CD4-positive, alpha-beta T cell treated with Interleukin-15 for 1 hour (primary cell): ENCODE measurements around the gene TEDC1.

Experiments
- DNase-seq: peaks from one replicate; pipeline ENCODE4 v3.0.0-alpha.2; 2020

The TEDC1 gene

GRCh38 chr14:105527381-105527825, 36.4 kb downstream of the TEDC1 start:
- no peak for DNase-seq

- DNase-seq, result peak; percentile 76
Observed at GRCh38 chr14:105527826-105528585, 37.0 kb downstream of the TEDC1 start.

- no peak for DNase-seq
Observed at GRCh38 chr14:105528586-105529318, 37.7 kb downstream of the TEDC1 start.

DNA sequence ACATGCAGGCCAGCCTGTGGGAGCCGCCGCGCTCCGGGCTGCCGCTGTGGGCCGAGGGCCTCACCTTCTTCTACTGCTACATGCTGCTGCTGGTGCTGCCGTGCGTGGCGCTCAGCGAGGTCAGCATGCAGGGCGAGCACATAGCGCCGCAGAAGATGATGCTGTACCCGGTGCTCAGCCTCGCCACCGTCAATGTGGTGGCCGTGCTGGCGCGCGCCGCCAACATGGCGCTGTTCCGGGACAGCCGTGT, 38.2 kb downstream of the TEDC1 start:
- no peak for DNase-seq

DNA sequence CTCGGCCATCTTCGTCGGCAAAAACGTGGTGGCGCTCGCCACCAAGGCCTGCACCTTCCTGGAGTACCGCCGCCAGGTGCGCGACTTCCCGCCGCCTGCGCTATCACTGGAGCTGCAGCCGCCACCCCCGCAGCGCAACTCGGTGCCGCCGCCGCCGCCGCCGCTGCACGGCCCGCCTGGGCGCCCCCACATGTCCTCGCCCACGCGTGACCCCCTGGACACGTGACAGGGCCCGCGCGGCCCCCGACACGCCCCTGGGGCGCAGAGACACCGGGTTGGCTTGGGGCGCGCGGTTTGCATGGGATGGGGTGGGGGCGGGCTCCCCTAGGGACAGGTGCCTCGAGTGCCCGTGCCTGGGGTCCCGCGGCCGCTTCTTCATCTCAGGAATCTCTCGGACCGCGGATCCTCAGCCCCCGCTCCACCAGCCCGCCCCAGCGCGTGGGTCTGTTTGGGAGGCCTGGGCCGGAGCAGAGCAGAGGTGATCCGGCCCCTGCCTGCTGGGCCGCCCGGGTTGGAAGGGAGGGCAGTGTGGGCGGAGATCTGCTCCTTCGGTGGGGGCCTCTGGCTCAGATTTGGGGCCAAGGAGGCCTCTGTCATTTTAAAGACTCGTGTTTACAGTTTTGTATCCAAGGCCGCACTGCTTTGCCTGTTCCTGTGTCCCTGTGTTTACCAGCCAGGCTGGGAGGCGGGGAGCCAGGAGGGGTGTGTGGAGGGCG, 38.7 kb downstream of the TEDC1 start:
- DNase-seq, result no peak

DNA sequence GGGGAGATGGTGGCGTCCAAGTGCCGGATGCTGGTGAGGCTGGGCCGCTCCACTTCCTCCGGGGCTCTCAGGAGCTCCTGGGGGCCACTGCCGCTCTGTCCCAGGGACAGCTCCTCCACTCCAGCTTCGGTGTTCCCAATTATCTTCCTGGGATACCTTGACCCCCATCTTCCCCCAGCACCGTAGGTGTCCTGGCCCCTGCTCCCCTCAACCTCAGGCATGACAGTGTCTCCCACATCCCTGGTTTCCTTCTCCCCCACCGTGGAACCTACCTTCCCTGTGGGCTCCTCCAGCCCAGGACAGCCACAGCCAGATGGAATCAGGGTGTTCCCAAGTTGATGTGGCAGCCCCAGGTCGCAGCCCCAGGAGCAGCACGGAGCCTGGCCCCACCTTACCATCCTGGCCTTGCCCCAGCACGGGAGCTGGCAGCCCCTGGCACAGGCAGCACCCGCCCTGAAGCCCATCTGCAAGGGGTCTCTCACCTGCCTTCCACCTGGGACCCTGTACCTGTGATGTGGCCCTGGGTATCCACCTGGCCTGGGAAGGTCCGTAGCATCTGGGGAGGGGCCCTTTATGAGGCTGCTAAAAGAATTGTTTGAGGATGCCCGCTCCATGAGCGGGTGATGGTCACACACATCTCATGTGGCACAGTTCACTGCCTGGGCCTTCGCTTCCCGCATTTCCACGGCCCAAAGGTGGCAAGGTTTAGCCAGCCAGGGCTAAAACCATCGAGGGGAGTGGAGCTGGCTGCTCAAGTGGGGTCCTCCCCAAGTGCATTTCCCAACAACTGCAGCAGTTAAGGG, 39.4 kb downstream of the TEDC1 start:
- DNase-seq, result no peak

DNA sequence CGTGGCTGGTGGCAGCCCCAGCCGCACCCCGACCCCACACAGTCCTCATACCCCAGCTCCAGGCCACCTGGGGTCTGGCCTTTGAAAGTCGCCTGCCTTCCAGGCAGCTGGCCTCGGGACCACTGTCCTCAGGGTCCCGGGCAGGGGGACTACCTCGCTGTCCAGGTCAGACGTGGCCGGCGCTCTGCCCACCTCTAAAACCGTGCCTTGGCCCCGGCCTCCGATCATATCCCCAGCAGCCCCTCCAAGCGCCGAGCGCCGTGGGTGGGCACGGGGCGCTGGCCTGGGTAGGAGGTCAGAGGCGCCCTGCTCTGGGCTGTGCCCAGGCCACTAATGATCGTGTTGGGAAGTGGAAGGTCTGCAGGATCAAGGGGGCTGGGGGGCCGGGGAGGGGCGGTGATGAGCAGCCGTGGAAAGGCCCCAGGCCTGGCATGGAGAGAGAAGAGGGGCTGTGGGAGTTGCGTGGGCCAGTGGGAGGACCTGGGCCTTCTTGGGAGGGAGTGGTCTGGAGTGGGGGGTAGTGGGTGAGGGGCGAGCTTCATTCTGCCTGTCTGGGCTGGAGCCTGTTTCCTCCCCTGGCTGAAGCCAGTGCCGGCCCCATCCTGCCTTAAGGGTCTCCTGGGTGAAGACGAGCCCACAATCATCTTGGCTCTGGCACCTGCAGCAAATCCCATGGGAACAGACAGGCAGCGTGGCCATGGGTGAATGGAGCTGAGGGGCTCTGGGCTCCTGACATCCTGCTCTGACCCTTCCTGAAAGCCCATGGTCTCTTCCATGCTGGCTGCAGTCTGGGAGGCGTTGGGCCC, 40.2 kb downstream of the TEDC1 start:
- no peak for DNase-seq

GRCh38 chr14:105531894-105532623, 41.0 kb downstream of the TEDC1 start:
- DNase-seq, result no peak

- peak; percentile 49 for DNase-seq
Observed at GRCh38 chr14:105532735-105533141, 41.7 kb downstream of the TEDC1 start.

DNA sequence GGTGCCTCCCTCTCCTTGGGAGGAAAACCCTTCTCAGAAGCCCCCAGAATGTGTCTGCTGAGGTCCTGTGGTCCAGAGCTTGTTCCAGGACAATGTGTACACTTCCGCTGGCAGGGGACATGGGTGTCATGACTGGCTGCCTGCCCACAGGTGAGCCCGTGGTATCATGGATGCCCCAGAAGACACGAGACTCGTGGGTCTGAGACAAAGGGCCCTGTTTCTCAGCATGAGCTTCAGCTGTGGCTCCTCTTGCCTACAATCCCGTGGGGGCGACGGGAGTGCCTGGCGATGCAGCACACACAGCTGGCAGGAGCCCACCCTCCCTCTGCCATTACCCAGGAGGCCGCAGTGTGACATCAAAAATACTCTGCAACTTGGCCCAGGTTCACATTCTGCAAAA, 42.3 kb downstream of the TEDC1 start:
- no peak for DNase-seq

DNA sequence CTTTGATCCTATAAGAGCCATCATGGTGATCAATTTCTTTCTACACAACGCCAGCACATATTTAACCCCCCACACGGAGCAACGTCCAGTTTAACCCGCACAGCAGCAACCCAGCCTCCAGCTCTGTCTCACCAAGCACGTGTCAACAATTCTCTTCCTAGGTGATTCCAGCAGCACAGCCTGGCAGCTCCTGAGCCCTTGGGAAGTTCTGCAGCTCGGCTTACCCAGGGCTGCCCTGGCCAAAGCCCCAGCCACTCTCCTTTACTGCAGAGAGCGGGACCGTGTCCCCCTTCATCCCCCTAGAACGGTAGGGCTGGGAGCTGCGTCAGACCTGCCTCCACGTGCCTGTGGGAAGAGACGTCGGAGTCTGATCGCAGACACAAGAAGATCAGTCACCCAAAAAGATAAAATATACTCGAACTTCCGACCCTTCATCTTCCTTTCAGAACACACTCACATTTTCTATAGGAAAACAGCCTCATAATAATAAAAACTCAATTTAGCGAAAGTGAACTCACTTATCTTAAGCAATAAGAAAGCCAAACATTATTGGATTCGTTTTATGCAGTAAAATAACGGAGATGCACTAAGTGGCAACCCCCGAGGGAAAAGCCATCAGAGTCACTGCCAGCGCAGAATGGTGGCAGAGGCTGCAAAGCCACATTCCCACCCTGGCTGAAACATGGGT, 42.9 kb downstream of the TEDC1 start:
- DNase-seq, result no peak

DNA sequence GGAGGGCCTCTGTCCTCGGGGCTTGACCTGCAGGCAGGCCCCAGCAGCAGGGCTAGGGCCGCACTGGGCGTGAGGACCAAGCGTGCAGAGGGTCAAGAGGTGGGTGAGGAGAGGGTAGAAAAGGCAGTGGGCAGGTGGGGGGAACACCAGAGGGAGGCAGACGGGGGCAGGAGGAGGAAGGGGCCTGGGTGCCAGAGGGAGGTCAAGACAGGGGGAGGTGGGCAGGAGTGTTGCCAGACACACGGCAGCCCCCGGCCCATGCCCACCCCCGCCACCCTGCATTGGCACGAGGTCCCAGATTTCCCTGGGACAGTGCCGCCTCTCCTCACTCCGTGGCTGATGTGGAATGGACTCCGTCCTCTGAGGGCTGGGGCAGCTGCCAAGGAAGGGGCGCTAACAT, 43.5 kb downstream of the TEDC1 start:
- DNase-seq, result no peak

- no peak for DNase-seq
Observed at GRCh38 chr14:105536051-105536450, 45.0 kb downstream of the TEDC1 start.

DNA sequence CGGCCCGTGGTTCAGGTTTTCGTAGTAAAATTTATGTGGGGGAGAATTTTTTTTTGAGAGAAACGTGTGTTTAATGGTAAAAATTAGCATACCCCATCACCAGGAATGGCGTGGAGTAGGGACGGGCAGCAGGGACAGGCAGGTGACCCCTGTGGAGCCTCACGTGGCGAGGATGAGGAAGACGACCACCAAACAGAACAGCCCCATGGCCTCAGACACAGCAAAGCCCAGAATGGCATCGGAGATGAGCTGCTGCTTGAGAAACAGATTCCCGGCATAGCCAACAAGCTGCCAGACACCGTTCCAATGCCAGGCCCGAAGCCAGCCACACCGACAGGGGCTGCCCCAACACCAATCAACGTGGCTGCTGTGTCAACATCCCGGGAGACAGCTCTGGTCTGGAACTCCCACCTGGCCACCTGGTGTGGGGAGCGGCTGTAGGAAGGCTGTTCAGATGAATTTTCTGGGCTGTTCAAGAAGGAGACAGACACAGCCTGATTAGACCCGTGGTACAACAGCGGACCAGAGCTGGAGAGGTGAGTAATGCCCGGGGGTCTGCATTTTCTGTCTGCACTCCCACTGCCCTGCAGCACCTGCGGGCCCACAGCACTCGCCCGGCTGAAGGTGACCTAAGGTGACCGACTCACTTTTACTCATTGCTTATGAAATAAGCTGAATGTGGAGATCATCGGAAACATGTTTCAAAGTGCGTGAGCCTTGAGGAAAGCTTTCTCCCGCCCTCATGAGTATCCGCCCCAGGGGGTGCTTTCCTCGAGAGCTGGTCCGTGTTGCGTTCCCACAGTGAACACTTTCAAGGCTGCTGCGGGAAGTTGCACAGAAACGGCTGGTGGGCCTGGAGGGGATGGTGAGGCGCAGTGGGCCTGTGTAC, 45.9 kb downstream of the TEDC1 start:
- no peak for DNase-seq

- DNase-seq, result peak; percentile 59
Observed at GRCh38 chr14:105537580-105538474, 46.8 kb downstream of the TEDC1 start.

- no peak for DNase-seq
Observed at GRCh38 chr14:105538481-105539049, 47.5 kb downstream of the TEDC1 start.

DNA sequence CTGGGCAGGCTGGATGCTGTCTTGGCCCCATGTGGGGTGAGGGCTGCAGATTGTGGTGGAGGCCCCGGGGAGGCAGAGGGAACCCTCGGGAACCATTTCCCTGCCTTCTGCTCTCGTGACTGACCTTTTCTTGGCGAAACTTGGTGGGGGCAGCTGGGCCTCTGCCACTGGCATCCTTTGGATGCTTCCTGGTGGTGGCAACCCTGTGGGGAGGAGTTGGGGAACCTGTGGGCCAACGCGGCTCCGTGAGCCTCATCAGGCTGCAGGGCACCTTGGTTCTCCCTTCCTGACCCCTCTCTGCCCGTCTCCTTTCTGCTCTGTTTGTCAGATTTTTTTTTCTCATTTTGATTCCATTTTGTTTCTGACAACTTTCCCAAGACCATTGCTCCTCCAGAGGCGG, 49.8 kb downstream of the TEDC1 start:
- no peak for DNase-seq

DNA sequence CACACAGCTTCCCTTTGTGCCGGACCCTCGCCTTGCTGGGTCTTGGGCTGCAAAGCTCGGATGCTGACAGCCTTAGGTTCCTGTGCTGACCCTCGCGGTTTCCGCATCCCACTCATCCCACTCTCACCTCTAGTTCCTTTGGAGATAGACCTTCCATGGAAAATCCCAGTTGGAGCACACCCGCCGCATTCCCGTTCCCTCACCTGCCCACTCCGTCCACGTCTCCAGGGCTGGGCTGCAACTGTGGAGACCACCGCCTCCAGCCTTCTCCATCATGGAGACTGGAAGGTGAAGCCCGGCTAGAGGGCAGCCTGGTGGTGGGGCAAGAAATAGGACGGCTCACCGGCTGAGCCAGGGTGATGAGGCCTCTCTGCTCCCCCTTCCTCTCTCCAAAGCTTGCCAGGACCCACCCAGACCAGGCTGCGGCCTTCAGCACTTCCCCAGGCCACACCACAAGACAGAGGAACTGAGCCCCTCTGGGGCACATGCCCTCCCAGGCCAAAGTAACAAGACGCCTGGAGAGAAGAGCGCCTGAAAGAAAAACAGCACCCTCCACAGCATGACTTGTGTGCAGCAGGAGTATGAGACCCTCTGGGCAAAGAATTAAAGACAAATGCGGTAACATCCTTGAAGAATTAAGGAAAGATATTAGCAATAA, 50.3 kb downstream of the TEDC1 start:
- DNase-seq, result no peak
